Nephron (organoid): ENCODE results near the gene SLC7A4.
"Not testable (repeated sequence)": the region's sequence is repeated elsewhere in the genome, so short reads cannot be mapped to it uniquely, and the experiment has no call there.

Experiments used
- H3K27ac Mint-ChIP-seq, 3 experiments: 2 replicates each; pipeline ENCODE4 v1.8.0; 2020; ENCODE audit warnings: mixed read lengths in 3 of 3, mild to moderate bottlenecking in 2 of 3, moderate library complexity in 1 of 3
- H3K27me3 Mint-ChIP-seq: 2 replicates; pipeline ENCODE4 v1.8.0; 2021; ENCODE audit warnings: low read depth, mild to moderate bottlenecking, moderate library complexity, mixed read lengths
- H3K36me3 Mint-ChIP-seq: 2 replicates; pipeline ENCODE4 v1.8.0; 2020; ENCODE audit warnings: low read depth, mixed read lengths
- H3K4me1 Mint-ChIP-seq: 2 replicates; pipeline ENCODE4 v1.8.0; 2020; ENCODE audit warnings: mixed read lengths
- H3K4me3 Mint-ChIP-seq, 3 experiments: 2 replicates each; pipeline ENCODE4 v1.8.0; 2020; ENCODE audit warnings: mild to moderate bottlenecking in 3 of 3, mixed read lengths in 3 of 3, moderate library complexity in 2 of 3
- H3K9me3 Mint-ChIP-seq: 2 replicates; pipeline ENCODE4 v1.8.0; 2020; ENCODE audit warnings: mixed read lengths
- CTCF ChIP-seq, 3 experiments: fragments of 200-600 bp; sonication (generic); IDR thresholded peaks; one replicate each; pipeline ENCODE4 v1.5.0; 2021; ENCODE audit warnings: antibody characterized with exemption in 3 of 3; ENCODE audit not compliant: unreplicated experiment in 3 of 3

The SLC7A4 gene

GRCh38 chr22:21054046-21054713, 21.8 kb upstream of the SLC7A4 start:
- no peak for TF ChIP-seq CTCF (IDR thresholded peaks at IDR 0.05; ENCODE audit: unreplicated experiment in 3 of 3)
- Mint-ChIP-seq H3K27ac (no peak overlapping the region), H3K36me3 (no peaks in the 10 kb centered on the region), H3K27me3 (peaks cover 16% of the 10 kb centered on the region), H3K9me3 (no peaks in the 10 kb centered on the region), H3K4me3 (peak overlapping the region in 1 of 3 experiments; percentile 34), H3K4me1 (peaks cover 5% of the 10 kb centered on the region)

GRCh38 chr22:21052715-21053459, 20.5 kb upstream of the SLC7A4 start:
- no peak for TF ChIP-seq CTCF (IDR thresholded peaks at IDR 0.05; ENCODE audit: unreplicated experiment in 3 of 3)
- H3K27ac Mint-ChIP-seq: no peak overlapping the region
- peaks cover 5% of the 10 kb centered on the region for H3K4me1 Mint-ChIP-seq
- H3K27me3 Mint-ChIP-seq: peaks cover 16% of the 10 kb centered on the region
- no peaks in the 10 kb centered on the region for H3K9me3 Mint-ChIP-seq
- H3K4me3 Mint-ChIP-seq: no peak overlapping the region
- H3K36me3 Mint-ChIP-seq: no peaks in the 10 kb centered on the region

- no peak for TF ChIP-seq CTCF (IDR thresholded peaks at IDR 0.05; ENCODE audit: unreplicated experiment in 3 of 3)
Observed at GRCh38 chr22:21051831-21052400, 19.6 kb upstream of the SLC7A4 start.

GRCh38 chr22:21051145-21051830, 18.9 kb upstream of the SLC7A4 start:
- TF ChIP-seq CTCF (IDR thresholded peaks at IDR 0.05; ENCODE audit: unreplicated experiment in 3 of 3): no peak
- Mint-ChIP-seq H3K4me1 (no peaks in the 10 kb centered on the region), H3K4me3 (no peak overlapping the region), H3K27ac (no peak overlapping the region), H3K9me3 (no peaks in the 10 kb centered on the region), H3K27me3 (peaks cover 9% of the 10 kb centered on the region), H3K36me3 (no peaks in the 10 kb centered on the region)

More at GRCh38 chr22:21051831-21052400, 19.6 kb upstream of the SLC7A4 start:
- Mint-ChIP-seq H3K36me3 (no peaks in the 10 kb centered on the region), H3K4me3 (no peak overlapping the region), H3K4me1 (peaks cover 5% of the 10 kb centered on the region), H3K27me3 (peaks cover 14% of the 10 kb centered on the region), H3K9me3 (no peaks in the 10 kb centered on the region), H3K27ac (no peak overlapping the region)

- H3K4me1 Mint-ChIP-seq: peaks cover 17% of the 10 kb centered on the region
- H3K36me3 Mint-ChIP-seq, H3K27ac Mint-ChIP-seq, H3K9me3 Mint-ChIP-seq, H3K4me3 Mint-ChIP-seq, H3K27me3 Mint-ChIP-seq: not testable (repeated sequence)
Observed at GRCh38 chr22:21048965-21049364, 16.6 kb upstream of the SLC7A4 start.

GRCh38 chr22:21048448-21048847, 16.1 kb upstream of the SLC7A4 start:
- not testable (repeated sequence) for H3K9me3 Mint-ChIP-seq, H3K27ac Mint-ChIP-seq, H3K36me3 Mint-ChIP-seq, H3K4me3 Mint-ChIP-seq
- Mint-ChIP-seq H3K27me3 (peaks cover 13% of the 10 kb centered on the region), H3K4me1 (peaks cover 20% of the 10 kb centered on the region)
